Smooth muscle cell of the pulmonary artery (primary cell): ENCODE measurements around the gene SCN8A. TPM values are rescaled to one million over a fixed set of nuclear protein-coding genes. Genes with fewer than 3 reads are reported as not detected.

Experiments used
- total RNA-seq: library from RNA; depleted of rRNA; stranded (reverse); fragments of >200 nt; gene quantifications from 2 replicates; pipeline ENCODE4 v1.2.3, GENCODE V29; 2014

SCN8A gene
- total RNA-seq: 19.2 and 33.1 TPM in 2 replicates

DNA sequence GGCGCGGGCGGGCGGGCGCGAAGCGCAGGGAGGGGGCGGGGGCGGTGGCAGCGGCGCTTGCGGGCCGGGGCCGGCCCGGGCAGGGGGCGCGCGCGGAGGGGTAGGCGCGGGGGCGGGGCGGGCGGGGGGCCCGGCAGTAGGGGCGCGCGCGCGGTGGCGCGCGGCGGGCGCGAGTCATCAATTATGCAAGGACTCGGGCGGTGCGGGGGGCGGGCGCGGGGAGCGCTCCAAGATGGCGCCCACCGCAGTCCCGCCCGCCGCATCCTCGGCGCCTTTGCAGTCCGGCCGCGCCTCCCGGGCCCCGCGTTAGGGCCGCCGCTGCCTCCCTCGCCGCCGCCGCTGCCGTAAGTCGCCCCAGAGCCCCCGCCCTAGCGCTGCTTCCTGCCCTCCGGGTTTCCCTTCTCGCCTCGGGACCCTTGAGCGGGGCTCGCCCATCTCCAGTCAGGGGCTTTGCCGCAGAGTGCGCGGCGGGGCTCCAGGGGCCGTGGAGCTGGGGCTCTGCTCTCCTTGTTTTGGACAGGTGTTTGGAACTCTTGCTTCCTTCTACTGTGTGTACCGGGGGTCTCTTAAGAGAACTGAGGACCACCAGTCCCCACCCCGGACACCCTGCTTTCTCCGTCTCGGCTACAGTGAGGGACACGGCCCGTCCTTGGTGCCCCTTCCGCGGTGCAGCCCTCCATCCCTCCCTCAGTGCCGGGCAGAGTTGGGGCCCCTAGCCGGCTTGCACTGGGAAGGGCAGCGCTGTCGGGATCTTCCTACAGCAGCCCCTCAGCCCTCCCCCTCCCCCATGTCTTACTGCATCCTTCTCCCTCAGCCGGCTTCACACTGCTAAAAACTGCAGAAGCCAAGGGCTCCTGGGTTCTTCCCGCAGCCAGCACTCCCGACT lies at the start of gene SCN8A:
SCN8A (plus strand) TSS at position 218 of the 886 bp plus-strand sequence. CDS start 71,585 bp downstream, outside the sequence.

DNA sequence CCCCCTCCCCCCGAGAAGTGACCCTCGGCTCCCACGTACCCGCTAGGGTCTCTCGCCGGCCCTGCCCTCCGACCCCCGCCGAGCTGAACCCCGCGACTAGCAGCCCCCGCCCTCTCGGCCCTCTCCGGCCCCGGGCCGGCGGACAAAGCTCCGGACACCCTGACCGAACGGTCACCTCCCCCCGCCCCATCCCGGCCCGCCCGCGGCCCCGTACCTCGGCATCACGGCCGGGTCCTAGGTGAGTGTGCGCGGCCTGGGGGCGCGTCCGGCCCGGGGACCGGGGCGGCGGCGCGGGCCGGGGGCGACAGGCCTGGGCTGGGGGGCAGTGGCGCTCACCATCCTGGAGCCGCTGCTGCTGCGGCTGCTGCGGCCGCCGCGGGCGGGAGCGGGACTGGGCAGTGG lies 257.3 kb downstream of the SCN8A start, which contains the start of gene FIGNL2:
FIGNL2 (minus strand) TSS at position 393 of the 402 bp plus-strand sequence. CDS start 26,305 bp downstream, outside the sequence.

Other genes starting within 250 kb of the SCN8A start
- gene CELA1, start 244.6 kb upstream of the SCN8A start, total RNA-seq: not detected in 2 replicates
- gene GALNT6, start 199.8 kb upstream of the SCN8A start, total RNA-seq: 11.6 and 105 TPM in 2 replicates
- gene SLC4A8, start 166.4 kb upstream of the SCN8A start, total RNA-seq: 1.6 and 5.4 TPM in 2 replicates